GM23338 (cell line): ENCODE measurements around the gene APC2. TPM values are rescaled to one million over a fixed set of nuclear protein-coding genes. Genes with fewer than 3 reads are reported as not detected.

Experiments used
- ATAC-seq: fragments of 200-7000 bp; cut with Tn5 transposase; 3 replicates; pipeline ENCODE4 v1.9.1; 2020
- DNase-seq: peaks from one replicate; pipeline ENCODE4 v3.0.0-alpha.2; 2015; ENCODE audit warnings: low spot score
- H2AFZ ChIP-seq: fragments of 200-600 bp; sonication (generic); 2 replicates; pipeline ENCODE4 v1.8.0; 2016; ENCODE audit warnings: antibody characterized with exemption, mild to moderate bottlenecking, moderate library complexity
- H3F3A ChIP-seq: fragments of 200-600 bp; sonication (generic); replicated peaks from 2 replicates; pipeline ENCODE4 v1.8.0; 2017; ENCODE audit warnings: antibody characterized with exemption, mixed run types, low read depth
- H3K27ac ChIP-seq: fragments of 200-600 bp; sonication (generic); 2 replicates; pipeline ENCODE4 v1.6.1; 2016; ENCODE audit warnings: low read depth
- H3K27me3 ChIP-seq: fragments of 200-600 bp; sonication (generic); 2 replicates; pipeline ENCODE4 v1.8.0; 2016; ENCODE audit warnings: mild to moderate bottlenecking, mixed run types, moderate library complexity; ENCODE audit not compliant: insufficient read depth
- H3K36me3 ChIP-seq: fragments of 200-600 bp; sonication (generic); 2 replicates; pipeline ENCODE4 v1.8.0; 2016; ENCODE audit warnings: mild to moderate bottlenecking; ENCODE audit not compliant: insufficient read depth
- H3K4me1 ChIP-seq: fragments of 200-600 bp; sonication (generic); 2 replicates; pipeline ENCODE4 v1.8.0; 2016; ENCODE audit warnings: mild to moderate bottlenecking, moderate library complexity; ENCODE audit not compliant: insufficient read depth
- H3K4me2 ChIP-seq: fragments of 200-600 bp; sonication (generic); 2 replicates; pipeline ENCODE4 v1.7.1; 2017; ENCODE audit warnings: mixed run types
- H3K4me3 ChIP-seq: fragments of 200-600 bp; sonication (generic); 2 replicates; pipeline ENCODE4 v1.6.1; 2016; ENCODE audit warnings: mixed run types
- H3K79me2 ChIP-seq: fragments of 200-600 bp; sonication (generic); replicated peaks from 2 replicates; pipeline ENCODE4 v1.8.0; 2017; ENCODE audit warnings: mild to moderate bottlenecking; ENCODE audit not compliant: insufficient read depth
- H3K9me2 ChIP-seq: fragments of 200-600 bp; sonication (generic); 2 replicates; pipeline ENCODE4 v1.8.0; 2017; ENCODE audit not compliant: insufficient read depth
- H4K20me1 ChIP-seq: fragments of 200-600 bp; sonication (generic); replicated peaks from 2 replicates; pipeline ENCODE4 v1.8.0; 2017; ENCODE audit warnings: mild to moderate bottlenecking; ENCODE audit not compliant: insufficient read depth
- H3K27ac Mint-ChIP-seq: 2 replicates; pipeline ENCODE4 v1.8.0; 2020; ENCODE audit warnings: inconsistent platforms, mild to moderate bottlenecking, moderate library complexity, mixed read lengths
- H3K27me3 Mint-ChIP-seq: 3 replicates; pipeline ENCODE4 v1.8.0; 2022; ENCODE audit warnings: low read depth, mild to moderate bottlenecking, moderate library complexity, mixed read lengths, inconsistent platforms; ENCODE audit not compliant: insufficient read depth, poor library complexity
- H3K36me3 Mint-ChIP-seq: 3 replicates; pipeline ENCODE4 v1.8.0; 2021; ENCODE audit warnings: low read depth, mild to moderate bottlenecking, inconsistent platforms, moderate library complexity, mixed read lengths
- H3K4me1 Mint-ChIP-seq: 3 replicates; pipeline ENCODE4 v1.8.0; 2020; ENCODE audit warnings: mild to moderate bottlenecking, inconsistent platforms, mixed read lengths
- H3K4me3 Mint-ChIP-seq: 3 replicates; pipeline ENCODE4 v1.8.0; 2021; ENCODE audit warnings: moderate library complexity, mild to moderate bottlenecking, inconsistent platforms, mixed read lengths
- H3K9me3 Mint-ChIP-seq: 3 replicates; pipeline ENCODE4 v1.8.0; 2020; ENCODE audit warnings: moderate library complexity, mild to moderate bottlenecking, inconsistent platforms, mixed read lengths
- CTCF ChIP-seq, 2 experiments: fragments of 200-600 bp in 1 of 2; sonication (generic) in 1 of 2; conservative IDR thresholded peaks; 2 replicates each; pipeline versions ENCODE4 v1.5.1 to v1.6.1; 2016 to 2017; ENCODE audit warnings: antibody characterized with exemption in 2 of 2, low read depth in 2 of 2, mild to moderate bottlenecking in 2 of 2, moderate library complexity in 1 of 2
- EZH2 ChIP-seq: fragments of 200-600 bp; sonication (generic); IDR thresholded peaks from one replicate; pipeline ENCODE4 v1.8.0; 2017; ENCODE audit warnings: antibody characterized with exemption, mild to moderate bottlenecking, low read depth; ENCODE audit not compliant: unreplicated experiment
- POLR2AphosphoS5 ChIP-seq: IDR thresholded peaks from 2 replicates; pipeline ENCODE4 v1.6.1; 2016; ENCODE audit warnings: antibody characterized with exemption, low read depth
- ZNF114 ChIP-seq: fragments of 250-450 bp; sonication (Bioruptor Pico); IDR thresholded peaks from 2 replicates; pipeline ENCODE4 v1.5.0; 2020; ENCODE audit warnings: mild to moderate bottlenecking, moderate library complexity
- ZNF462 ChIP-seq: fragments of 250-450 bp; sonication (Bioruptor Pico); IDR thresholded peaks from 2 replicates; pipeline ENCODE4 v1.5.0; 2020; ENCODE audit warnings: mild to moderate bottlenecking, moderate library complexity
- polyA plus RNA-seq: library from polyadenylated mRNA; unstranded; fragments of >200 nt; fragmentation: Nextera tagmentation; extraction: Ambion mirVana; gene quantifications from 2 replicates; pipeline ENCODE4 v1.2.1, GENCODE V29; 2016
- total RNA-seq: library from RNA; depleted of rRNA; stranded (reverse); fragments of >200 nt; shearing (Covaris generic); gene quantifications from 2 replicates; pipeline ENCODE4 v1.2.3, GENCODE V29; 2014

The APC2 gene
- total and polyA plus RNA-seq, 2 experiments from 2014 or later, result 1.4 to 18.3 TPM

- TF ChIP-seq ZNF462 (CRISPR knock-in tag) (no peak), EZH2 (no peak)
These were observed 2.0 kb upstream of the APC2 start (continued) for GRCh38 chr19:1447944-1448343.

- Mint-ChIP-seq H3K9me3 (no peaks in the 10 kb centered on the region; the same call in 2 of the 3 replicates), H3K4me3 (peak overlapping the region; percentile 68), H3K4me1 (peaks cover 38% of the 10 kb centered on the region), H3K27ac (no peak overlapping the region), H3K27me3 (peaks cover 58% of the 10 kb centered on the region), H3K36me3 (no peaks in the 10 kb centered on the region; the same call in 2 of the 3 replicates)
- no peak overlapping the region for H2AFZ ChIP-seq
- H3K27me3 ChIP-seq, result peaks cover 45% of the 10 kb centered on the region
- peaks cover 21% of the 10 kb centered on the region for H3F3A ChIP-seq
- peaks cover 23% of the 10 kb centered on the region; the same call in 1 of the 2 replicates for H3K4me1 ChIP-seq
- H3K27ac ChIP-seq, result no peak overlapping the region
- ATAC-seq, result no peak
- DNase-seq, result no peak
- peak overlapping the region; percentile 61; the same call in 1 of the 2 replicates for H3K4me3 ChIP-seq
- peak overlapping the region; percentile 88 for H3K4me2 ChIP-seq
- H3K36me3 ChIP-seq, result no peaks in the 10 kb centered on the region
- no peaks in the 10 kb centered on the region for H3K9me2 ChIP-seq
- H4K20me1 ChIP-seq, result no peaks in the 10 kb centered on the region
- H3K79me2 ChIP-seq, result 0 out of 2 replicates have a peak, but pooled peaks cover 3% of the 10 kb centered on the region
- TF ChIP-seq ZNF462 (CRISPR knock-in tag) (no peak), ZNF114 (CRISPR knock-in tag) (no peak), POLR2AphosphoS5 (no peak), CTCF (conservative IDR thresholded peaks at IDR 0.05; ENCODE audit: low read depth in 2 of 2) (no peak)
These were observed 1.1 kb downstream of the APC2 start for GRCh38 chr19:1450735-1451731.
